B cell (primary cell): Measurements from ENCODE around the gene SON.

Source experiments
- CTCF ChIP-seq: fragments of 200-600 bp; IDR thresholded peaks from one replicate; pipeline ENCODE4 v1.8.0; 2022; ENCODE audit warnings: antibody characterized with exemption, mild to moderate bottlenecking
- EZH2 ChIP-seq: IDR thresholded peaks from 2 replicates; pipeline ENCODE4 v1.6.1; 2012; ENCODE audit warnings: borderline replicate concordance, low read depth, mild to moderate bottlenecking, moderate library complexity, low read length; ENCODE audit not compliant: insufficient read depth, poor library complexity, severe bottlenecking

- TF ChIP-seq EZH2 (no peak), CTCF (no peak)
These were observed 19.9 kb upstream of the SON start for GRCh38 chr21:33522953-33523349.
